HL-60 (cell line): ENCODE results near the gene SUPT3H.

Source experiments
- DNase-seq, 2 experiments: peaks; one replicate each; pipeline ENCODE4 v3.0.0-alpha.2; 2010 to 2020; ENCODE audit warnings: low read depth in 1 of 2, low spot score in 1 of 2
- H3K27ac ChIP-seq: fragments of 250-450 bp; sonication (Bioruptor Pico); replicated peaks from 2 replicates; pipeline ENCODE4 v1.5.1; 2020; ENCODE audit warnings: mild to moderate bottlenecking, moderate library complexity
- H3K27me3 ChIP-seq: fragments of 250-450 bp; sonication (Bioruptor Pico); 2 replicates; pipeline ENCODE4 v1.5.1; 2021; ENCODE audit warnings: mild to moderate bottlenecking, moderate library complexity; ENCODE audit not compliant: insufficient read depth, poor library complexity, severe bottlenecking
- H3K4me3 ChIP-seq: replicated peaks from 2 replicates; pipeline ENCODE4 v1.5.1; 2011; ENCODE audit warnings: mild to moderate bottlenecking, control low read depth, low read length; ENCODE audit not compliant: insufficient read depth
- GABPA ChIP-seq: IDR thresholded peaks from 2 replicates; pipeline ENCODE4 v1.6.1; 2012; ENCODE audit warnings: low read depth
- POLR2AphosphoS5 ChIP-seq: IDR thresholded peaks from 2 replicates; pipeline ENCODE4 v1.6.1; 2012; ENCODE audit warnings: low read depth
- REST ChIP-seq: IDR thresholded peaks from 2 replicates; pipeline ENCODE4 v1.6.1; 2012; ENCODE audit warnings: low read depth; ENCODE audit not compliant: insufficient replicate concordance
- SPI1 ChIP-seq: IDR thresholded peaks from 2 replicates; pipeline ENCODE4 v1.6.1; 2012; ENCODE audit warnings: low read depth, mild to moderate bottlenecking, borderline replicate concordance
- TF ChIP-seq, protein P1 (sequence below): IDR thresholded peaks from one replicate; pipeline ENCODE4 v1.5.1; 2011; ENCODE audit warnings: low read length, control low read depth, inconsistent platforms; ENCODE audit not compliant: insufficient read depth

SUPT3H gene

GRCh38 chr6:45350186-45350710, 27.5 kb downstream of the SUPT3H start:
- H3K27me3 ChIP-seq, result no peaks in the 10 kb centered on the region
- no peak overlapping the region for H3K27ac ChIP-seq
- no peak for DNase-seq
- TF ChIP-seq POLR2AphosphoS5, result no peak
- TF ChIP-seq, protein P1, sequence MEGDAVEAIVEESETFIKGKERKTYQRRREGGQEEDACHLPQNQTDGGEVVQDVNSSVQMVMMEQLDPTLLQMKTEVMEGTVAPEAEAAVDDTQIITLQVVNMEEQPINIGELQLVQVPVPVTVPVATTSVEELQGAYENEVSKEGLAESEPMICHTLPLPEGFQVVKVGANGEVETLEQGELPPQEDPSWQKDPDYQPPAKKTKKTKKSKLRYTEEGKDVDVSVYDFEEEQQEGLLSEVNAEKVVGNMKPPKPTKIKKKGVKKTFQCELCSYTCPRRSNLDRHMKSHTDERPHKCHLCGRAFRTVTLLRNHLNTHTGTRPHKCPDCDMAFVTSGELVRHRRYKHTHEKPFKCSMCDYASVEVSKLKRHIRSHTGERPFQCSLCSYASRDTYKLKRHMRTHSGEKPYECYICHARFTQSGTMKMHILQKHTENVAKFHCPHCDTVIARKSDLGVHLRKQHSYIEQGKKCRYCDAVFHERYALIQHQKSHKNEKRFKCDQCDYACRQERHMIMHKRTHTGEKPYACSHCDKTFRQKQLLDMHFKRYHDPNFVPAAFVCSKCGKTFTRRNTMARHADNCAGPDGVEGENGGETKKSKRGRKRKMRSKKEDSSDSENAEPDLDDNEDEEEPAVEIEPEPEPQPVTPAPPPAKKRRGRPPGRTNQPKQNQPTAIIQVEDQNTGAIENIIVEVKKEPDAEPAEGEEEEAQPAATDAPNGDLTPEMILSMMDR, result no peak
- TF ChIP-seq SPI1, result no peak
- TF ChIP-seq GABPA, result no peak
- TF ChIP-seq REST, result no peak
- H3K4me3 ChIP-seq, result no peak overlapping the region

DNA sequence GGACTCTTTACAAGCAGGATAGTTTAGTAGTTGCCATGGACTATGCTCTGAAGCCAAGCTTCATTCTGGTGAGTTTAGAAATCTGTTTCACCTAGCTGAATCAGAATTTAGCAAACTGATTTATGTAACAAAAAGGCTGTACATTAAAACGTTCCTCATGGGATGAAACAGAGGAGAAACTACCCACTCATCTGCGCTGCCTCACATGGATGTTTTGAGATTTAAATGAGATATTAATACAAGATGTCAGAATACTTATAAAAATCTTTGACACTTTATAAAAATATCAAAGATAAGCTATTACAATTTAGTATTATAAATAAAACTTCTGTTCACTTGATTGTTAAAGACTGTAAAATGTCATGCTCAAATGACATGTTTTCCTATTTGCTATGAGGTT, 32.8 kb downstream of the SUPT3H start:
- Histone ChIP-seq H3K27ac (no peak overlapping the region), H3K4me3 (no peak overlapping the region), H3K27me3 (no peaks in the 10 kb centered on the region)
- TF ChIP-seq, protein P1, result no peak
- TF ChIP-seq GABPA (no peak), SPI1 (no peak), REST (no peak), POLR2AphosphoS5 (no peak)
- no peak for DNase-seq

DNA sequence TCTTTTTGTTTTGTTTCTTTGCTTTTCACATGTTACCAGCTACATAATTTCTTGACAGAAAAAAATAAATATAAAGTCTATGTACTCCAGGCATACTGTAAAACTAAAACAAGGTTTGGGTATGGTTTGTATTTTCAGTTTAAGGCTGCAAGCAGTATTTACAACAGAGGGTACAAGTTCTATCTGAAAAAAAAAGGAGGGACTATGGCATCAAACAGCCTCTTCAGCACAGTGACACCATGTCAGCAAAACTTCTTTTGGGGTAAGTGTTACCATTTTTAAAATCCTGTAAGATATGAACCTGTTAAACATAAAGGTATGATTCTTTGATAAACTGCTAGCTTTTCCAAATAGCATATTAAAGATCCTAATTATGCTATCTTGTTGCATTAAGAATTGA, 49.2 kb downstream of the SUPT3H start:
- DNase-seq, result no peak
- no peak overlapping the region for H3K27ac ChIP-seq
- no peak overlapping the region for H3K4me3 ChIP-seq
- TF ChIP-seq SPI1 (no peak), POLR2AphosphoS5 (no peak), GABPA (no peak), REST (no peak)
- TF ChIP-seq, protein P1, result no peak
- H3K27me3 ChIP-seq, result no peaks in the 10 kb centered on the region
